ENCODE measurements around the gene CGB8. TPM values are rescaled to one million over a fixed set of nuclear protein-coding genes. Genes with fewer than 3 reads are reported as not detected.
"Not testable (repeated sequence)": the region's sequence is repeated elsewhere in the genome, so short reads cannot be mapped to it uniquely, and the experiment has no call there.

The CGB8 gene
- total RNA-seq, 1 donor, result not detected

- DNase-seq (ENCODE audit: low read depth), result no peak
- TF ChIP-seq, protein P1, sequence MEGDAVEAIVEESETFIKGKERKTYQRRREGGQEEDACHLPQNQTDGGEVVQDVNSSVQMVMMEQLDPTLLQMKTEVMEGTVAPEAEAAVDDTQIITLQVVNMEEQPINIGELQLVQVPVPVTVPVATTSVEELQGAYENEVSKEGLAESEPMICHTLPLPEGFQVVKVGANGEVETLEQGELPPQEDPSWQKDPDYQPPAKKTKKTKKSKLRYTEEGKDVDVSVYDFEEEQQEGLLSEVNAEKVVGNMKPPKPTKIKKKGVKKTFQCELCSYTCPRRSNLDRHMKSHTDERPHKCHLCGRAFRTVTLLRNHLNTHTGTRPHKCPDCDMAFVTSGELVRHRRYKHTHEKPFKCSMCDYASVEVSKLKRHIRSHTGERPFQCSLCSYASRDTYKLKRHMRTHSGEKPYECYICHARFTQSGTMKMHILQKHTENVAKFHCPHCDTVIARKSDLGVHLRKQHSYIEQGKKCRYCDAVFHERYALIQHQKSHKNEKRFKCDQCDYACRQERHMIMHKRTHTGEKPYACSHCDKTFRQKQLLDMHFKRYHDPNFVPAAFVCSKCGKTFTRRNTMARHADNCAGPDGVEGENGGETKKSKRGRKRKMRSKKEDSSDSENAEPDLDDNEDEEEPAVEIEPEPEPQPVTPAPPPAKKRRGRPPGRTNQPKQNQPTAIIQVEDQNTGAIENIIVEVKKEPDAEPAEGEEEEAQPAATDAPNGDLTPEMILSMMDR (IDR thresholded peaks at IDR 0.05; ENCODE audit: insufficient read depth, low read depth, low read length), result no peak
- no peak overlapping the region for H3K4me3 ChIP-seq (ENCODE audit: low read depth, low read length)
Measured at GRCh38 chr19:49020342-49020741, 28.6 kb downstream of the CGB8 start.

DNA sequence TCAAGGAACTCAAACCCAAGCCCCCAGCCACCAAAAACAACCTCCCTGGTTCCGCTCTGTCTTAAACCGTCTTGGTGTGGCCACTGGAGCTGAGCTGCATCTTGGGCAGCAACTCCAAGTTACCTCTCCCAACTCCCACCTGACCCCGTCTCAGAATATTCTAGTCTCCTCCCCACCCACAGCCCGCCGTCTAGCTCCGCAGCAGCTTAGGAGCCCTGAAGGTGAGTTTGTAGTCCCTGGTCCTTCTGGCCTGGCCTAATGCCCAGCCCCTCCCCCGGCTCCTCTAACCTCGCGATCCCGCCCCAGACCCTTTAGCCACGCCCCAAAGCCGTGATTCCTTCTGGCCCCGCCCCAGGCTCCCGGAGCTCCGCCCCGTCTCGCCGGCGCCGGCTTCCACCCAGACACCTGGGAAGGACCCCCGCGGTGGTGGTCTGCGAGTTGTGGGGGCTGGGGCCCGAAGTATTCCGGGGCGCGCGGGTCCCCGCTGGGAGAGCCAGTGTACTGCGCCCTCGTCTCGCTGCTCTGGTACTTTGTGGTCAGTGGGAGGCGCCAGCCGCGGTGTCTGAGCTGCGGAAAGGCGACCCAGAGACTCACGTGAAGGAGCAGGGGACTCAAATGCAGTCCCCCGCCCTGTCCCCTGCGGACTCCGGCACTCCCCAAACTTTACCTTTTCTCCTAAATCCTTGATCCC, 29.5 kb downstream of the CGB8 start:
- TF ChIP-seq, protein P1 (IDR thresholded peaks at IDR 0.05; ENCODE audit: insufficient read depth, low read depth, low read length), result no peak
- peak; percentile 68 for DNase-seq (ENCODE audit: low read depth)
- H3K4me3 ChIP-seq (ENCODE audit: low read depth, low read length), result peak overlapping the region; percentile 55

DNA sequence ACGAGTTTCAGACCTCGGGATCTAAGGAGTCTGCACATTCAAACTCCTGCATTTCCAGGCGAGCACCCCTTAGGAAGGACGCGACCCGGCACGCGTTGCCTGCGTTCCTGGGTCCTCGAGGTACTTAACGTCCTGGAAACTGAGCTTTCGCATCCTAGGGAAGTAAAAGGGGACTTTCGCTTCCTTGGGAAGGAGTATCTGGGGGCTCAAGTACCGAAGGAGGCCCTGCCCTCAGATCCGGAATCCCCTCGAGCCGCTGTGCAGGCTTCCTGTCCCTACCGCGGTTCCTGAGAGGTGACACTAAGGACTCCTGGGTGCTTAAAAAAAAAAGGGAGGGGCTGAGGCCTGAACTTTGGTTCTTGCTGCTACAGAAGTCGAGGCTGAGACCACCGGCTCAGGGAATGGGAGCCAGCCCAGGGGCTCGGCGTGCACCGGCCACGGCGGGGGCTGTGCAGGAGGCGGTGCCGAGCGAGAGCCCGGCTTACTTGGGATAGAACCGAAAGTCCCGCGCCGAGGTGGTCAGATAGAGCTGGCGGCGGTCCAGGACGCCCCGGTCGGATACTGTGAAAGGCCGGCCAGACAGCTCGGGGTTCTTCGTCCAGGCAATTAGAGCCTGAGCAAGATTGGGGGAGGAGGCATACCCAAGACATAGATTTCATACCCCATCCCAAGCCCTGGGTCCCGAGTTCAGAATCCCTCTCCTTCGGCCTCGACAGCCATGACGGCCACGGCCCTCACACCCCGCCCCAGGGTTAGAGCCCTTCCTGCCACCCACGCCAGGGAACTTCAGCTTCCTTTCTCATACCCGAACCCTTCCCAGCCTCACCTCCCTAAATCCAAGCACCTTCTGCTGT, 30.3 kb downstream of the CGB8 start:
- DNase-seq (ENCODE audit: low read depth), result not testable (repeated sequence)
- peak overlapping the region; percentile 55 for H3K4me3 ChIP-seq (ENCODE audit: low read depth, low read length)

DNA sequence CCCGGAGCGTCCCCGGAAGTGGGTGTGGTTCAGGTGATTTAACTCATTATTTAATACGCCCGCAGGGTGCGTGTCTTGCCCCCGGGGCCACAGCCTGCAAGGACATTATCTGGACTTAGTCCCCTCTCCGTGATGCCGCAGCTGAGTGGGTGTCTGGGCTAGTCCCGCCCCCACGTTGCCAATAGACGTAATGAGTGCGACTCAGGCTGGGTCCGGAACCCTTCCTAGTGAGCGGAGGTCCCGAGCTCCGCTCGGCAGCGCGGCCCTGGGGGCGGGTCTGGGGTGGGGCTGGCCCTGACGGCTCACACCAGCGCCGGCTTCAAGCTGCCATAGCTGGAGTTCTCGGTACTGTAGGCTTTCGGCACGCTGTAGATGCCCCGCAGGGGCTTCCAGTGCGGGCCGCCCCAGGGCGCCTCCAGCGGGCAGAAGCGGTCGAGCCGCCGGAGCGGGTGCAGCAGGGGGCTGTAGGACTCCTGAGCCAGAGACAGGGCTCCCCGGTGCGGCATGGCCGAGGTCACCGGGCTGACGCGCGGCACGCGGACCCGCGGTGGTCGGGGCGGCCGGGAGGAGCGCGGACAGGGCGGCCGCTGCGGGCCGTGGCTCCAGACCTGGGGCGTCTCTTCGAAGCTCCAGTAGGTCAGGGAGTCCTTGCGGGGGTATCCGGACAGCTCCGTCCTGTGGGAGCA, 31.1 kb downstream of the CGB8 start:
- H3K4me3 ChIP-seq (ENCODE audit: low read depth, low read length), result peak overlapping the region; percentile 55
- DNase-seq (ENCODE audit: low read depth), result peak; percentile 46
- TF ChIP-seq, protein P1 (IDR thresholded peaks at IDR 0.05; ENCODE audit: insufficient read depth, low read depth, low read length), result peak; percentile 54

- DNase-seq (ENCODE audit: low read depth), result no peak
- peak within 1 kb of the TSS; percentile 55 for H3K4me3 ChIP-seq (ENCODE audit: low read depth, low read length)
- TF ChIP-seq, protein P1 (IDR thresholded peaks at IDR 0.05; ENCODE audit: insufficient read depth, low read depth, low read length), result no peak
Measured at GRCh38 chr19:49017041-49017665, 31.8 kb downstream of the CGB8 start, which contains the start of gene LHB. Gene LHB (minus strand): TSS chr19:49017091. CDS start chr19:49017081, 10 bp downstream.

GRCh38 chr19:49016067-49016839, 32.7 kb downstream of the CGB8 start:
- no peak for DNase-seq (ENCODE audit: low read depth)
- TF ChIP-seq, protein P1 (IDR thresholded peaks at IDR 0.05; ENCODE audit: insufficient read depth, low read depth, low read length), result no peak
- no peak overlapping the region for H3K4me3 ChIP-seq (ENCODE audit: low read depth, low read length)
